HG03439 (cell line): ENCODE results near the gene NEK6.

Experiments used
- ATAC-seq: cut with Tn5 transposase; IDR thresholded peaks from one replicate; pipeline ENCODE4 v1.9.1; 2021; ENCODE audit warnings: mild to moderate bottlenecking, moderate library complexity; ENCODE audit not compliant: unreplicated experiment

NEK6 gene

DNA sequence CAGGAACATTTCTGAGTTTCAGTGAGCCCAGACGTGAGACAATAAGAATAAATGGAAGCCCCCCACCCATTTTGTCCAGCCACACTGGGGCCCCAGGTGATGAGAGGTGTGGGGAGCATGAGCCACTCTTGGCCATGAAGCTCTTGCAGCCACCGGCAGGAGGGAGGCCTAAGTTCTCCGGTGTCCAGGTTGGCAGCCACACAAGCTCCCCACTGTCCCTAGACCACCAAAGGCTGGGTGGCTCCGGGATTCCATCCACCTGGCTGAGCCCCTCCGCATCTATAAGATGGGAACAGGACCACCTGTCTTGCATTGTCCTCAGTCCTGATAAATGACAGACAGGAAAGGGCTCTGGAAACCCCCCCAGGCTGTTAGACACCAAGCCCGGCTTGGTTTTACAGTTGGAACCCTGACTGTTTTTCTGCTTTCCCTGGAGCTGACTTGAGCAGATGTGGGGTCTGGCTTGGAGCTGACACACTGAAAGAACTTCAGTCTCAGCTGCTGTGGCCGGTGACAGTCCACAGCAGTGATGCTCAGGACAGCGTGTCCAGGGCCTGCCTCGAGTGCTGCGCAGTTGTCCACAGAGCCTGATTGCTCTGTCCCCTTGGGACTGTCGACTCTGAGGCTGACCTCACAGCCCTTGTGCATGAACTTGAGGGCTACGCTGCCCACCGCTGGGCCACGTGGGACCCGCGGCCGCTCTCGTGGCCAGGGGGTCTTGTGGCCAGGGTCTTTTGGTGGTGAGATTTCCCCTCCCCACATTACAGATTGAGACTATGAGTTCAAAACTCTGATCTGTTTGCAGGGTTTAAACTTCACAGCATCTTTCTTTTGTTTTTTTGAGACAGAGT is 82.7 kb downstream of the NEK6 start:
- no peak for ATAC-seq

- no peak for ATAC-seq
Observed at GRCh38 chr9:124341455-124342170, 83.9 kb downstream of the NEK6 start.

GRCh38 chr9:124342402-124342775 is 84.6 kb downstream of the NEK6 start:
- no peak for ATAC-seq

- ATAC-seq, result no peak
Observed at GRCh38 chr9:124342776-124343485, 85.2 kb downstream of the NEK6 start.

DNA sequence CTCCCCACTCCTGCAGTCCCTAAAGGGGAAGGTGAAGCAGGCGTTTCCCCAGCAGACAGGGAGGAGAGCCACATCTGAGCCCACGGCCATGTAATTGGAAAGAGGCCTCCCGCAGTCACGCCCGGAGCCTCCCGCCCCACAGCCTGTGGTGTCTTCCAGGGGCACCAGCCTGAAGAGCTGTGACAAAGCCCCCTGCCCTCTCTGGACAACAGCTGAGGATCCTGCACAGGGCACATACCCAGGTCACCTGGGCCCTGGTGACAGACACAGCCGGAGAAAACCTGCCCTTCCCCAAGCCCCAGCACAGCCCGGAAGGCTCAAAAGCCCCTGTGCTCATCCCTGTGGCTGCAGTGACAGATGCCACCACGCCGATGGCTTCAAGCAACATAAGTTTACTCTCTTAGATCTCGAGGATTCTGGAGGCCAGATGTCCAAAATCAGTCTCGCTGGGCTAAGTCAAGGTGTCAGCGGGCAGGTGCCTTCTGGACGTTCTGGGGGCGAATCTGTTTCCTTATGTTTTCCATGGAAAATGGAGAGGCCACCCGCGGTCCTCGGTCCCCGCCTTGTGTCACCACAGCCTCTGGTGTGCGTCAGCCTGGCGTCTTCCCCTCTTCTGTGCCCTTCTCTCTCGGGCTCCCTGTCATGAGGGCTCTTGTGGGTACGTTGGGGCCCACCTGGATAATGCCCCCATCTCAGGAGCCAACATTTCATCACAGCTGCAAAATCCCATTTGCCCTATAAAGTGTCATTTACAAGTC is 86.0 kb downstream of the NEK6 start:
- ATAC-seq, result no peak

GRCh38 chr9:124344291-124345050 is 86.7 kb downstream of the NEK6 start:
- no peak for ATAC-seq

- no peak for ATAC-seq
Observed at GRCh38 chr9:124345063-124345462, 87.3 kb downstream of the NEK6 start.

DNA sequence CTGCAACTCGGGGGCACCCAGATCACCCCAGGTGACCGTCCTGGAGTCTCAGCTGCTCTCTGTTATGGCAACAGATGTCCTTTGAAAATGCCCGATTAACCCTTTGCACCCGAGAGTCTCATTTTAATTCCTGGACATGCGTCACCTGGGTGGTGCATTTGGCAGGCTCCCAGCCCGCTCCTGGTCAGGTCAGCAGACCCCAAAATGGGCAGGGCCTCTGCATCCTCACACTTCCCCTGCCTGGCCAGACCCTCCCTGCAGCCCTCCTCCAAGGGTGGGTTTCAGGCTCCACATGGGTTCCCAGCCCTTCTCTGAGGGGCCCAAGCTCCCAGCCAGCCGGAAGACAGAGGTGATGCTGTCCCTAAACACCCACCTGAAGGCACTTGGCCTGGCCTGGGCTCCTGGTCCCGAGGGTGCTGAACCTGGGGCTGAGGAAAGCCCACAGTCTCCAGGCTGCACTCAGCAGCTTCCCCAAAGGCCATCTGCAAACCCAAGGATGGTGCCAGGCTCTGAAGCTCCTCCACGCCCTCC is 88.1 kb downstream of the NEK6 start:
- no peak for ATAC-seq

- ATAC-seq, result no peak
Observed at GRCh38 chr9:124346347-124347163, 88.8 kb downstream of the NEK6 start.

DNA sequence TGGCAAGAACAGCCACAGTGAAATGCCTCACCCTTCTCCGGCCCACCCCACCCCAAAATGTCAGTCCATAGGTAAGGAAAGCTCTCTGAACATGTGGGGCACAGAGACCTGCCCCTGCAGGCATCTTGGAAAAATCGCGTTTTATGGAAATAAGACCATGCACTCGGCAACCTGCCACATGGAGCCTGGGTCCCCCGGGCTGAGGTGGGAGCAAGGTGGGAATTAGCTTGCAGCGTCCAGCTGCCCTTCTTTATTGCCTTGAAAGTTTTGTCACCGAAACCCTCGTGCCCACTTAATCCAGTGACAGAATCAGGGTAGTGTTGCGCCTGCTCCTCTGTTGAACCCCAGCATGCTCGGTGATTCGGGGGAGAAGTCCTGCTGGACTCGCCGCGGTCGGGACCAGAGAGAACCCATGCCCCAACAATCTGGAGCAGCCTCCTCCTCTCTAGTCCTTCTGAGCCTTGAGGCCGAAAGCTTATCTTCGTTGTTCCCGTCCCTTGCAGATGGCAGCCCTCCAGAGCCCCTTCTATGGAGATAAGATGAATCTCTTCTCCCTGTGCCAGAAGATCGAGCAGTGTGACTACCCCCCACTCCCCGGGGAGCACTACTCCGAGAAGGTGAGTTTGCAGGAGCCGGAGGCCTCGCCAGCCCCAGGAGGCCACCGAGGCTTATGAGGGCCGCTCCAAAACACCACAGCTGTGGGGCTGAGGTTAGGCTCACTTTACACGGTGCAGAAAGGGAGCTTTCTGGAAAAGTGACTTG is 89.6 kb downstream of the NEK6 start:
- ATAC-seq, result no peak

- ATAC-seq, result no peak
Observed at GRCh38 chr9:124347968-124348358, 90.2 kb downstream of the NEK6 start.

DNA sequence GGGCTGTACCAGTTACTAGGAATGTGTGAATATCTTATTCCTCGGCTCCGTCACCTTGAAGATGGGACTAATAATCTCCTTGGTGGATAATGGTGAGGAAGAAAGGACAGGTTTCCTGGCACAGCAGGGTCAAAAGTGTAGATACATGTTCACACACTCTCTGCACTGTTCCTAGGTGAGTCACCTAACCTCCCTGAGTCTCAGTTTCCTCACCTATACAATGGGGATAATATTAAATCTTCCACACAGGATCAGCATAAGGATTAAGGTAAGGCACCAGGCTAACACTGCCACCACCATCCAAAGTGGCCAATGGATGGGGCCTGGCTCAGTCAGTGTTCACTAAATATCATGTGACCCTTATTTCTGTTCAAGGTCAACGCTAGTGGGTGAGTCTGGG is 90.6 kb downstream of the NEK6 start:
- ATAC-seq, result no peak

GRCh38 chr9:124348831-124349230 is 91.1 kb downstream of the NEK6 start:
- no peak for ATAC-seq

- no peak for ATAC-seq
Observed at GRCh38 chr9:124349267-124349666, 91.5 kb downstream of the NEK6 start.

- ATAC-seq, result no peak
Observed at GRCh38 chr9:124349675-124350493, 92.1 kb downstream of the NEK6 start.

GRCh38 chr9:124350494-124351263 is 92.9 kb downstream of the NEK6 start:
- no peak for ATAC-seq
